SK-N-SH treated with all-trans-retinoic acid at 6 μM for 48 hours (cell line): ENCODE results near the gene RGL1.

ENCODE experiments used
- RARB ChIP-seq: fragments of 250-450 bp; sonication (Bioruptor Pico); IDR thresholded peaks from 2 replicates; pipeline ENCODE4 v1.8.0; 2021; ENCODE audit warnings: mild to moderate bottlenecking, moderate library complexity
- TCF4 ChIP-seq: fragments of 250-450 bp; sonication (Bioruptor Pico); IDR thresholded peaks from 2 replicates; pipeline ENCODE4 v1.8.0; 2021; ENCODE audit warnings: mild to moderate bottlenecking, moderate library complexity, borderline replicate concordance
- ZFP30 ChIP-seq: fragments of 450-650 bp; formaldehyde crosslinking; IDR thresholded peaks from 2 replicates; pipeline ENCODE4 v1.5.0; 2022; ENCODE audit warnings: mild to moderate bottlenecking, moderate library complexity
- TF ChIP-seq, protein P1 (sequence below): fragments of 250-450 bp; sonication (Bioruptor Pico); IDR thresholded peaks from 2 replicates; pipeline ENCODE4 v1.8.0; 2020; ENCODE audit warnings: mild to moderate bottlenecking, moderate library complexity, borderline replicate concordance

DNA sequence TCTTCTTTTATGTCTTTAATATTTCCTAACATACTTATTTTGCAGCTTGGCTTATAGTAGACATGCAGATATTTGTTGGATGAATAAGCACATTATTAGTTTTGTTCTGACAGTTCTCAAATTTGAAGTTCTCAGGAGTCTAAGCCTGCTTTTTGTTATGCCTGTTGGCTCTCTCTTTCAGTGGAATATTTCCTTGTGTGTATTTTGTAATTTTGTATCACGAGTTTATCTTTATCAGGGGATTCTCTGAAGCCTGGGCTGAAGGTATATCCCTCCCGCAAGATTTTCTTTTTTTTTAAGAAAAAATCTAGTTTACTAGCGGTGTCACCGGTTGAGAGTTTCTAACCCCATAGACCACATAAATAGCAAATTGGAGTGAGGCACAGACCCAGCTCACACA is 105.9 kb downstream of the RGL1 start:
- TF ChIP-seq RARB (no peak), TCF4 (CRISPR knock-in tag) (no peak), ZFP30 (CRISPR knock-in tag) (no peak)
- TF ChIP-seq, protein P1, sequence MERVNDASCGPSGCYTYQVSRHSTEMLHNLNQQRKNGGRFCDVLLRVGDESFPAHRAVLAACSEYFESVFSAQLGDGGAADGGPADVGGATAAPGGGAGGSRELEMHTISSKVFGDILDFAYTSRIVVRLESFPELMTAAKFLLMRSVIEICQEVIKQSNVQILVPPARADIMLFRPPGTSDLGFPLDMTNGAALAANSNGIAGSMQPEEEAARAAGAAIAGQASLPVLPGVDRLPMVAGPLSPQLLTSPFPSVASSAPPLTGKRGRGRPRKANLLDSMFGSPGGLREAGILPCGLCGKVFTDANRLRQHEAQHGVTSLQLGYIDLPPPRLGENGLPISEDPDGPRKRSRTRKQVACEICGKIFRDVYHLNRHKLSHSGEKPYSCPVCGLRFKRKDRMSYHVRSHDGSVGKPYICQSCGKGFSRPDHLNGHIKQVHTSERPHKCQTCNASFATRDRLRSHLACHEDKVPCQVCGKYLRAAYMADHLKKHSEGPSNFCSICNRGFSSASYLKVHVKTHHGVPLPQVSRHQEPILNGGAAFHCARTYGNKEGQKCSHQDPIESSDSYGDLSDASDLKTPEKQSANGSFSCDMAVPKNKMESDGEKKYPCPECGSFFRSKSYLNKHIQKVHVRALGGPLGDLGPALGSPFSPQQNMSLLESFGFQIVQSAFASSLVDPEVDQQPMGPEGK (CRISPR knock-in tag): no peak
